Measurements from ENCODE around the gene PLB1.

DNA sequence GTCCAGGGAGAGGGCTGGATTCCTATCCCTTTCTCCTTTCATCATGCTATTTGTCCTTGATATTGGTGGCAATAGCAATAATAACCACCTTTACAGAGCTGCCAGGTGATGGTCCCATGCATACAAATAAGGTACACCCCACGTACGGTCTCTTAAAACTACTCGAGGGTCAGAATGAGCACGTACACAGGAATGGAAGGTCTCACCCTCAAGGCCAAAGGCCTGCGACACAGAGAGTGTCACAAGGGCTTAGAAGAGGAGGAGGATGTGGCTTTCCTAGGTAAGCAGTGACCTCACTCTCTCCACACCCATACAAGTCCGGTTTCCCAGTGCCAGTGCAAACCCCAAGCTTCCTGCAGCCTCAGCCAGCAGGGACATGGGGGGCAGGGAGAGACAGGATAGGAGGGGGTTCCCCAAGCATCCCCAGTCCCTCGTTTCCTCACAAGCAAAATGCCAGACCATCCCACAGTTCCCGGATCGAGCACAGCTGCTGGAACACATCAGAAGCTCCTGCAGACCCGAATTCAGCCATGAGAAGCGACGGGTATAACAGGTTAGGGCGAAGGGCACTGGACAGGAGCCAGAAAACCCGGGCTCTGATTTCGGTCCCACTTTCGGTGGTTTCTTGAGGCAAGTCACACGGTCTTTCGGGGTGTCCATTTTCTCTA is 49.2 kb downstream of the PLB1 start:
- TF ChIP-seq, protein P1, sequence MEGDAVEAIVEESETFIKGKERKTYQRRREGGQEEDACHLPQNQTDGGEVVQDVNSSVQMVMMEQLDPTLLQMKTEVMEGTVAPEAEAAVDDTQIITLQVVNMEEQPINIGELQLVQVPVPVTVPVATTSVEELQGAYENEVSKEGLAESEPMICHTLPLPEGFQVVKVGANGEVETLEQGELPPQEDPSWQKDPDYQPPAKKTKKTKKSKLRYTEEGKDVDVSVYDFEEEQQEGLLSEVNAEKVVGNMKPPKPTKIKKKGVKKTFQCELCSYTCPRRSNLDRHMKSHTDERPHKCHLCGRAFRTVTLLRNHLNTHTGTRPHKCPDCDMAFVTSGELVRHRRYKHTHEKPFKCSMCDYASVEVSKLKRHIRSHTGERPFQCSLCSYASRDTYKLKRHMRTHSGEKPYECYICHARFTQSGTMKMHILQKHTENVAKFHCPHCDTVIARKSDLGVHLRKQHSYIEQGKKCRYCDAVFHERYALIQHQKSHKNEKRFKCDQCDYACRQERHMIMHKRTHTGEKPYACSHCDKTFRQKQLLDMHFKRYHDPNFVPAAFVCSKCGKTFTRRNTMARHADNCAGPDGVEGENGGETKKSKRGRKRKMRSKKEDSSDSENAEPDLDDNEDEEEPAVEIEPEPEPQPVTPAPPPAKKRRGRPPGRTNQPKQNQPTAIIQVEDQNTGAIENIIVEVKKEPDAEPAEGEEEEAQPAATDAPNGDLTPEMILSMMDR (conservative IDR thresholded peaks at IDR 0.05; ENCODE audit: low read length): no peak
- no peak for TF ChIP-seq EZH2phosphoT487 (IDR thresholded peaks at IDR 0.05; ENCODE audit: borderline replicate concordance)
